OCI-LY3 (cell line): ENCODE measurements around the gene OR5AP2.

ENCODE experiments used
- CTCF ChIP-seq: fragments of 200-600, 300-600 bp; sonication (generic); IDR thresholded peaks from 2 replicates; pipeline ENCODE4 v1.5.1; 2014; ENCODE audit warnings: antibody characterized with exemption, low read length, low read depth
- EZH2phosphoT487 ChIP-seq: fragments of 200-600 bp; shearing (Covaris generic); IDR thresholded peaks from 2 replicates; pipeline ENCODE4 v1.6.1; 2018; ENCODE audit warnings: antibody characterized with exemption, mixed run types, low read depth

GRCh38 chr11:56632329-56632728 lies 9.9 kb downstream of the OR5AP2 start:
- TF ChIP-seq CTCF (no peak), EZH2phosphoT487 (no peak)
